CD4-positive, alpha-beta T cell (primary cell): ENCODE measurements around the gene SEPTIN1. TPM values are rescaled to one million over a fixed set of nuclear protein-coding genes. Genes with fewer than 3 reads are reported as not detected.

ENCODE experiments used
- ATAC-seq: fragments of 200-7000 bp; cut with Tn5 transposase; one replicate; pipeline ENCODE4 v1.10.0; 2022; ENCODE audit warnings: mild to moderate bottlenecking; ENCODE audit not compliant: poor library complexity
- CTCF ChIA-PET: fragments of 350-600 bp; sonication (Branson Sonifier 250); formaldehyde crosslinking; loops from one replicate; lab custom pipeline; 2021; ENCODE audit warnings: antibody characterized with exemption, inconsistent platforms; lab: Charles Lee
- POLR2A ChIA-PET: fragments of 350-600 bp; sonication (Branson Sonifier 250); formaldehyde crosslinking; loops from one replicate; lab custom pipeline; 2021; ENCODE audit warnings: antibody characterized with exemption, inconsistent platforms; lab: Charles Lee
- DNase-seq, 14 experiments: peaks; one replicate each; pipeline ENCODE4 v3.0.0-alpha.2; 2013 to 2020; ENCODE audit warnings: mixed read lengths in 2 of 14
- H3K27ac ChIP-seq, 2 donors: one replicate each; pipeline versions ENCODE4 v1.5.1 to v1.7.0; 2013; ENCODE audit warnings: low read length in 2 of 2, low read depth in 1 of 2, mild to moderate bottlenecking in 1 of 2
- H3K27me3 ChIP-seq, 2 experiments: 1 replicate in 1 of 2; 2 replicates in 1 of 2; pipeline versions ENCODE4 v1.6.1 to v1.7.0; 2013; ENCODE audit warnings: low read length in 2 of 2, control low read depth in 1 of 2, mild to moderate bottlenecking in 1 of 2, moderate library complexity in 1 of 2; ENCODE audit not compliant: insufficient read depth in 2 of 2, control insufficient read depth in 1 of 2
- H3K36me3 ChIP-seq: one replicate; pipeline ENCODE4 v1.6.1; 2013; ENCODE audit warnings: low read length, control low read depth; ENCODE audit not compliant: insufficient read depth
- H3K4me1 ChIP-seq: one replicate; pipeline ENCODE4 v1.6.1; 2013; ENCODE audit warnings: low read length, control low read depth; ENCODE audit not compliant: insufficient read depth
- H3K4me3 ChIP-seq: one replicate; pipeline ENCODE4 v1.5.1; 2013; ENCODE audit warnings: mild to moderate bottlenecking, low read length, moderate library complexity
- H3K9me3 ChIP-seq, 2 experiments: 1 replicate in 1 of 2; 2 replicates in 1 of 2; pipeline versions ENCODE4 v1.6.1 to v1.7.0; 2013; ENCODE audit warnings: low read length in 2 of 2, mild to moderate bottlenecking in 2 of 2, control low read depth in 1 of 2, moderate library complexity in 1 of 2; ENCODE audit not compliant: control insufficient read depth in 1 of 2, insufficient read depth in 1 of 2
- H3K27ac Mint-ChIP-seq: one replicate; pipeline ENCODE4 v1.8.0; 2020; ENCODE audit warnings: mixed read lengths
- H3K27me3 Mint-ChIP-seq: one replicate; pipeline ENCODE4 v1.8.0; 2021; ENCODE audit warnings: mixed read lengths
- H3K36me3 Mint-ChIP-seq: one replicate; pipeline ENCODE4 v1.8.0; 2021; ENCODE audit warnings: low read depth, mixed read lengths
- H3K4me1 Mint-ChIP-seq: one replicate; pipeline ENCODE4 v1.8.0; 2021; ENCODE audit warnings: low read depth, mixed read lengths
- H3K4me3 Mint-ChIP-seq: one replicate; pipeline ENCODE4 v1.8.0; 2020; ENCODE audit warnings: mild to moderate bottlenecking, mixed read lengths
- H3K9me3 Mint-ChIP-seq: one replicate; pipeline ENCODE4 v1.8.0; 2020; ENCODE audit warnings: mixed read lengths
- intact Hi-C, 2 experiments: fragments of 100-400 bp; cut with DNase I in 1 of 2; cut with micrococcal nuclease in 1 of 2; formaldehyde crosslinking; loops; one replicate each; pipeline versions ENCODE4 v1.15.1 to v1.9.0; 2023 to 2025; cut with DNase I, micrococcal nuclease
- total RNA-seq, 174 experiments: library from RNA in 2 of 174; stranded (reverse) in 2 of 174; gene quantifications; one replicate each; pipeline ENCODE4 v1.2.3 and lab custom pipeline; 2021 to 2026
- TF ChIP-seq, protein P1 (sequence below): fragments of 200-600 bp; IDR thresholded peaks from one replicate; pipeline ENCODE4 v1.8.0; 2022; ENCODE audit warnings: antibody characterized with exemption, mild to moderate bottlenecking

Gene SEPTIN1
- total RNA-seq, 2 experiments from 2014 or later = 161 to 163 TPM

DNA sequence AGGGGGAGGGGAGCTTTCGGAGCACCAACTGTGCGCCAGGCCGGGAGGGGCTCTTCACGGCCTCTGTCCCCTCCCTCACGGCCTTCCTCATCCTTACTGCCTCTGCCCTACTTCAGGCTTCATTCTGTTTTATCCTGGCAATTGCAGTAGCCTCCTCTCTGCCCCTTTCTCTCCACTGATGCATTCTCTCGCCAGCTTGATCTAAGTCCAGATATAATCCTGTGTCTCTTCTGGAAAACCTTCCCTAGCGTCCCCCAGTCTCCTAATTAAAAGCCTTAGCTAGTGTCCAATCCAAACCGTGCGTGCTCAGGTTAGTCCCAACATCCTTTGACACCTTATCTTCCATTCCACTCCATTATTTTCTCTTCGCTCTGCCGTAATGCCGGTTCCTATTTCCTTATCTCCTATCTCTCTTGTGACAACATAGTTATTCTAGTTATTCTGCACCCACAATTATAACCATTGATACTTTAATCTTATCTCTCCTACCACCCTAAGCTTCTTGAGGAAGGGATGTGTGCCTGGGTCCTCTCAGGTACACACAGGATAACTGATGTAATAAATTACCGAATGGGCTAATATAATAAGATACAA lies 13.7 kb upstream of the SEPTIN1 start:
- Histone ChIP-seq H3K4me3 (peak overlapping the region; percentile 86), H3K4me1 (peaks cover 53% of the 10 kb centered on the region)
- intact Hi-C loops = loop anchor here in 1 of 2 experiments (1.0 kb wide), 1 partner anchor 13 kb away; no protein-coding TSS in a partner anchor

DNA sequence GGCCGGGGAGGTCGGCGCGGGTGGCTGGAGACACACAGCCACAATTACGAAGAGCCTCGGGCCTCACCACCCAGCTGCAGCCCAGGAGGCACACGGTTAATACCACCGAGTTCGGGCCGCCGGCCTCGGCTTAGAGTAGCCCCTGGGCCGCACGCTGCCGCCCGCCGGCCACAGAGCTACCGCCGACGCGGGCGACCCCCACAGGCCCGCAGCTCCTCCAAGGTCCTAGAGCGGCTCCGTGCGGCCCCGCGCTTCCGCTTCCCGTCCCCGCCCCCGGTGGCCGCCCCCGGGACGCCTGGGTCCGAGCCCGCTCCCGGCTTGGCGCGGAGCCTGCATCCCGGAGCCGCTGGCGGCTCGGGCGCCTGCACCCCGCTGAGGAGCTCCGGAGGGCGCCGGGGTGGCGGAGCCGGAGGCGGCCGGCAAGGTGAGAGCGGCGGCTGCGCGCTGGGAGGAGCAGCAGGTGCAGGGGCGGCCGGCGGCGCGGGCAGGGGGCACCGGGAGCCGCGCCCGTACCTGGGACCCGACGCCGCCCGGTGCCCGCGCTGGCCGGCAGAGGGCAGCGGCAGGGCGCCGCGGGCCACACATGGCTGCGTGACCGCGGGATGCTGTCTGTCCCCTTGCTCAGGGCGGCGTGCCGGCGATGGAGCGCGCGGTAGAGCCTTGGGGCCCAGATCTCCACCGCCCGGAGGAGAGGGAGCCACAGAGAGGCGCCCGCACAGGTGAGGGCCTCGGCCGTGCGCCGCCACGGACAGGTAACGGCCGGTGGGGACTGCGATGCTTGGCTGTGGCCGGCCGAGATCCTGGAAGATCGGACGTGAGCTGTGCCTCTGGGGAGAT lies 13.0 kb upstream of the SEPTIN1 start, which contains the start of gene ZNF48:
Gene ZNF48 (plus strand): TSS at position 266 of the 837 bp plus-strand sequence. CDS start 375 bp downstream, at position 641.
- H3K4me3 ChIP-seq = peak within 1 kb of the TSS; percentile 86
- H3K27ac ChIP-seq = peak within 1 kb of the TSS; percentile 34 to 56
- TF ChIP-seq, protein P1, sequence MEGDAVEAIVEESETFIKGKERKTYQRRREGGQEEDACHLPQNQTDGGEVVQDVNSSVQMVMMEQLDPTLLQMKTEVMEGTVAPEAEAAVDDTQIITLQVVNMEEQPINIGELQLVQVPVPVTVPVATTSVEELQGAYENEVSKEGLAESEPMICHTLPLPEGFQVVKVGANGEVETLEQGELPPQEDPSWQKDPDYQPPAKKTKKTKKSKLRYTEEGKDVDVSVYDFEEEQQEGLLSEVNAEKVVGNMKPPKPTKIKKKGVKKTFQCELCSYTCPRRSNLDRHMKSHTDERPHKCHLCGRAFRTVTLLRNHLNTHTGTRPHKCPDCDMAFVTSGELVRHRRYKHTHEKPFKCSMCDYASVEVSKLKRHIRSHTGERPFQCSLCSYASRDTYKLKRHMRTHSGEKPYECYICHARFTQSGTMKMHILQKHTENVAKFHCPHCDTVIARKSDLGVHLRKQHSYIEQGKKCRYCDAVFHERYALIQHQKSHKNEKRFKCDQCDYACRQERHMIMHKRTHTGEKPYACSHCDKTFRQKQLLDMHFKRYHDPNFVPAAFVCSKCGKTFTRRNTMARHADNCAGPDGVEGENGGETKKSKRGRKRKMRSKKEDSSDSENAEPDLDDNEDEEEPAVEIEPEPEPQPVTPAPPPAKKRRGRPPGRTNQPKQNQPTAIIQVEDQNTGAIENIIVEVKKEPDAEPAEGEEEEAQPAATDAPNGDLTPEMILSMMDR = no peak
- peak; percentile 64 for ATAC-seq
- H3K9me3 ChIP-seq = no peaks in the 10 kb centered on the region
- peaks cover 46% of the 10 kb centered on the region for H3K4me1 ChIP-seq
- Mint-ChIP-seq H3K9me3 (no peaks in the 10 kb centered on the region), H3K4me1 (peaks cover 42% of the 10 kb centered on the region), H3K27ac (peak within 1 kb of the TSS; percentile 57), H3K36me3 (peaks cover 13% of the 10 kb centered on the region), H3K27me3 (no peaks in the 10 kb centered on the region), H3K4me3 (peak within 1 kb of the TSS; percentile 90)
- H3K36me3 ChIP-seq = peaks cover 19% of the 10 kb centered on the region
- peak in 11 of 14 experiments; percentile 45 to 80 (median 56) for DNase-seq
- ChIA-PET CTCF (interaction anchor here (0.7 to 2.6 kb wide), 7 partner anchors 9 to 25 kb away, joined by 3 to 18 read pairs (median 5); partner anchors contain the start of genes SEPTIN1, TBC1D10B and ZNF771), POLR2A (interaction anchor here (0.6 to 9.0 kb wide), 11 partner anchors 9 to 342 kb away, joined by 3 to 147 read pairs (median 5); partner anchors contain the start of genes SEPTIN1, TBC1D10B and ZNF771)
- intact Hi-C loops = loop anchor here in 1 of 2 experiments (1.0 kb wide), 1 partner anchor 12 kb away; no protein-coding TSS in a partner anchor
- H3K27me3 ChIP-seq = no peaks in the 10 kb centered on the region

More for the DNA sequence above, 13.7 kb upstream of the SEPTIN1 start:
- Histone ChIP-seq H3K9me3 (no peaks in the 10 kb centered on the region), H3K27ac (peak overlapping the region; percentile 5 to 56), H3K36me3 (peaks cover 19% of the 10 kb centered on the region), H3K27me3 (no peaks in the 10 kb centered on the region)
- Mint-ChIP-seq H3K9me3 (no peaks in the 10 kb centered on the region), H3K27ac (peak overlapping the region; percentile 34), H3K27me3 (no peaks in the 10 kb centered on the region), H3K4me1 (peaks cover 47% of the 10 kb centered on the region), H3K36me3 (peaks cover 13% of the 10 kb centered on the region), H3K4me3 (peak overlapping the region; percentile 82)
- ATAC-seq (no peak), DNase-seq (no peak)
- TF ChIP-seq, protein P1 = no peak
- POLR2A ChIA-PET = interaction anchor here (0.9 to 9.0 kb wide), 8 partner anchors 10 to 211 kb away, joined by 3 to 147 read pairs (median 6); partner anchors contain the start of genes SEPTIN1 and ZNF771
- CTCF ChIA-PET = interaction anchor here (0.8 to 2.6 kb wide), 5 partner anchors 11 to 22 kb away, joined by 3 to 18 read pairs (median 3); partner anchors contain the start of genes SEPTIN1 and ZNF771
